Kasumi-1 (cell line): ENCODE data around the gene SKA3.
"Not testable (repeated sequence)": the region's sequence is repeated elsewhere in the genome, so short reads cannot be mapped to it uniquely, and the experiment has no call there.

Experiments used
- DNase-seq, 2 experiments: peaks; one replicate each; lab custom pipeline; 2025; lab: John Stamatoyannopoulos, UW

SKA3 gene

DNA sequence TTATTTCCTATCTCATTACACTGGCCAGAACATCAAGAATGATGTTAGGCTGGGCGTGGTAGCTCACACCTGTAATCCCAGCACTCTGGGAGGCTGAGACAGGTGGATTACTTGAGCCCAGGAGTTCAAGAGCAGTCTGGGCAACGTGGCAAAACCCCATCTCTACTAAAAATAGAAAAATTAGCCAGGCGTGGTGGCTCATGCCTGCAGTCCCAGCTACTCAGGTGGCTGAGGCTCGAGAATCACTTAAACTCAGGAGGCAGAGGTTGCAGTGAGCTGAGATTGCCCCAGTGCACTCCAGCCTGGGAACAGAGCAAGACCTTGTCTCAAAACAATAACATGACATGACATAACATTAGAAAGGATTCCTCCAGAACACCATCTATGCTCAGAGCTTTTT is 10.7 kb downstream of the SKA3 start:
- not testable (repeated sequence) for DNase-seq

DNA sequence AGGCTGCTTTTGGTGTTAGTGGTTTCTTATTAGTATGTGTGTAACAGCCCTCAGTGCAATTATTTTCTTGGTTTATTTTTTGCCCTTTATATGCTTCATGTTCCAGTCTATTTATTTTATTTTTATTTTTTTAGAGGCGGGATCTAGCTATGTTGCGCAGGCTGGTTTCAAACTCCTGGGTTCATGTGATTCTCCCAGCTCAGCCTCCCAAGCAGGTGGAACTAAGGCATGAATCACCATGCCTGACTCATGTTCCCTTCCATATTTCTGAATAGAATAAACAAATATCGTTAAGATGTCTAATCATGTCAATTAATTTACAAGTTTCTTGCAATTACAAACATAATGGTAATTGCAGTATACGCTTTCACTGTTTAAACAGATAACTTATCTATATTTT is 11.7 kb downstream of the SKA3 start:
- DNase-seq, result no peak

DNA sequence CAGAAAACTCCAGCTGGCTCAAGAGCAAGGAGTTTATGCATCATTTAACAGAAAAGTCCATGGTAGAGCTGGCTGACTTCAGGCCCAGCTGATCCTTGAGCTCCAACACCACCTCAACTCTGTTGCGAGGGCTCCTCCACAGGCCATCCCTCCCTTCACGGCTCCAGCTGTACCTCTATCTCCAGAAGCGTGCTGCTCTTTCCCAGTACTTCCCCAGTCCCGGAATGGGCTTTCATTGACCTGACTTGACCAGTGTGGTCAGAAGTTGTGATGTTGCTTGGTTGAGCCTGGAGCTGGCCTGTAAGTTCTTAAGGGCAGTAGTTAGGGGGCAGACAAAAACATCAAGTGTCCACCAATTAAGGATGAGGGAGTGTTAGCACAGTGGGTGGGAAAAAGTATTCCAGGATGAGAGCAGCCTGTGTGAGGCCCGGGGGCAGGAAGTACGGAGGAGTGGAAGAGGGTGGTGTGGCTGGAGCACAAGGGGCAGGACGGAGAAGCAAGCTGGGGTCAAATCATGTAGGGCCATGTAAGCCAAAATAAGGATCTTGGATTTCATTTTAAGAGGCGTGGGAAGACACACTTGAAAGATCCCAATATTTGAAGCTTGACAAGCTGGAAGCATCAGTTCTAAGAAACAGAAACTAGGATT is 24.0 kb downstream of the SKA3 start:
- no peak for DNase-seq

DNA sequence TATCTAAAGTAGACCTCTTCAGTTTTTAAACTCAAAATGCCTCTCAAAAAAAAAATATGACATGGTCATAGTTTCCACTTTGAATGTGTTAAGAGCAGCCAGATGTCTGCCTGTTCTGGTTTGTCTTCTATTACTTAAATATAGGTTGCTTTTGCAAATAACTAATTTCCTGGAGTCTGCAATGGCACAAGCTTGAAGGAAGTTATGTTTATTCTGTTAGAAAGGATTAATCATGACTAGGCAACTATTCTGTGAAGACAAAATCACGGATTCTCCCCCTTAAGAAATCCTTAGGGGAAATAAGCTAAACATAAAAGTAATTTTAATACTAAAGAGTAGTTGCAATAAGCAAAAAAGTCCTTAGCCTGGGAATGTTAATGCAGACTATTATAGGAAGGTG is 26.3 kb downstream of the SKA3 start:
- DNase-seq, result no peak

DNA sequence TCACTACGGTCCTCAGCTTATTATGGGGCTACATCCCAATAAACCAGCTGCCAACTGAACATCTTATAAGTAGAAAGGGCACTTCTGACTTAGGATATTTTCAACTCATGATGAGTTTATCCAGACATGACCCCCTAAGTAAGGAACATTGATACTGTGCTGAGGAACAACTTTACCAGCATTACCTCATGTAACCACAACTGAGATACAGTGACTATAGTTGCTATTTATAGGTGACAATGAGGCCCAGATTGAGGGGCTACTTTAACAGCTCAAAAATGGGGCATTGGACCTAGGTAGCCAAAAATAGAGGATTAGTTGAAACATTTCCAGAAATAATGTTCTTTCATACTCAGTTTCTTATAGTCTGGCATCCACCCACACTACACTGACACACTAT is 26.8 kb downstream of the SKA3 start:
- DNase-seq, result no peak

DNA sequence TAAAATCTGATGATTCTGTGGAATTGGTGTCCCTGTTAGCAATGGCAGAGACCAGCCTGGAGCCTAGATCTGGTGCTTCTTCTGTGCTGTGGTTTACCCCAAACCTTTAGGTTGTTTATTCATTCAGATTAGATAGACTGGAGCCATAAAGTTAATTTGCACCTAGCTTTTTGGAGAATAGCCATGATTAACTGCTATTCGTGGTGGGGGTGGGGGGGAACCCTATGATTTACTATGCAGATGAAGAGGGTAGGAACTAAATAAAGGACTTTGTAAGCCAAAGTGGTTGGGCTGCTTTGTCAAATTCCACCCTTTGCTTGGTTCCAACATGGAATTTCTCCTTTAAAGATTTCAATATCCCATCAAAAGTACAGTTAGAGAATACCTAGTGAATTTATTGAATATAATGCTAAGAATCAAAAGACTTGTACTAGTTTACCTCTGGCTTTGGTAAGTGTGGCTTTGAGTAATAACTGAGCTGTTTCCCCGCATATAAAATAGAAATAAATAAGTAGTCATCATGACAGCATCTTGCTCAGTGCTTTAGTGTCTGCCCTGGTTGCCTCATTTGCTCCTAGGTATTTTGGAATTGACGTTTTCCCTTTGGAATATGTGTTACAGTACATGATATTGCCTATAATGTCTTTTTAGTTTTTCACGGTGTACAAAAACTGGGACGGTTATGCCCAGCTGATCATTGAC is 27.6 kb downstream of the SKA3 start:
- no peak for DNase-seq

DNA sequence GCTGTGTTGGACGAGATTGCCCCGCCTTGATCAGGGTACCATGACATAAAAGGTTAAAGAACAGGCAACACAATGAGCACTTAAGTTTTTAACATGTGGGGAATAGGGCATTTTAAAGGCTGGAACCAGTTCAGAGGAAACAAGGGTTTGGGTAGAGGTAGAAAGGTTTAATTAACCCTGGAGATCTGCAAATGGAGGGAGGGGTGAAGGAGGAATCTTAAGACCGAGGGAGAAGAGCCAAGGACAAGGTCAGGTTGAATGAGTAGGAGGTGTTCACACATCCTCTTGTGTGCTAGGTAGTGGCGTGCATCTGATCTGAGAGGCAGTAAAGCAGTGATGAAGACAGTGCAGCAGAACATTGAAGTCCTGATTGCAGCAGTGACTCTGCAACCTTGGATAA is 28.5 kb downstream of the SKA3 start:
- DNase-seq, result no peak

DNA sequence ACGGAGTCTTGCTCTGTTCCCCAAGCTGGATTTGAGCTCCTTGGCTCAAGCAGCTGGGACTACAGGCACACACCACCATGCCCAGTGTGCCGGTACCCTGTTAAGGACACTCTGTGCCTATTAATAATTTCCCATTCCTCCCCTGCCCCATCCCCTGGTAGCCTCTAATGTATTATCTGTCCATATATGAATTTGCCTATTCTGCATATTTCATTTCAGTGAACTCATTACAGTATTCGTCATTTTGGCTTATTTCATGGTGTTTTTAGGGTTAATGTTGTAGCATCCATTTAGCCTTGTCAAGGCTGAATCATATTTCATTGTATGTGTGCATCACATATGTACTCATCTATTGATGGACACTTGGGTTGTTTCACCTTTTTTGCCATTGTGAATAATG is 33.6 kb downstream of the SKA3 start:
- DNase-seq, result no peak

DNA sequence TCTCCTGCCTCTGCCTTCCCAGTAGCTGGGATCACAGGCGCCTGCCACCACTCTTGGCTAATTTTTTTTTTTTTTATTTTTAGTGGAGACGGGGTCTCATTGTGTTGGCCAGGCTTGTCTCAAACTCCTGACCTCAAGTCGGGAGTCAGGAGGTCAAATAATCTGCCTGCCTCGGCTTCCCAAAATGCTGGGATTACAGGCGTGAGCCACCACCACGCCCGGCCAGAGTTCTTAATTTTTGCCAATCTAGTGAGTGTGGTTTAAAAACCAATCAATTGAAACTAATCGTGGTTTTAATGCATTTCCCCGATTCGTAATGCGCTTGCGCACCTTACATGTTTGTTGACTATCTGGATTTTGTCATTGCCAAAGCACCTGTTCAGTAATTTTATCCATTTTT is 37.0 kb downstream of the SKA3 start:
- DNase-seq, result no peak

DNA sequence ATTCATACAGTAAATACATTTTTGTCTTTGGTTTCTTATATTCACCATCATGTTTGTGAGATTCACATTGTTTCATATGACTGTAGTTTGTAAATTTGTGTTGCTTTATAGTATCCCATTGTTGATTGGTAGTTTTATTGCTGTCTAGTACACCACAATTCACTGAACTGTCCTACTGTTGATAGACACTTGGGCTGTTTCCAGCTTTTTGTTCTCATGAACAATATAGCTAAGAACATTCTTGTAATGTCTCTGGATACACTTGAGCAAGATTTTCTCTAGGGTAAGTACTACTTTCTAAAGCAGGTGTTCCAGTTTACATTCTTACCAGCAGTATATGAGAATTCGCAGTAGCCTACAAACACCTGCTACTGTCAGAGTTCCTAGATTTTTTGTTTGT is 37.8 kb downstream of the SKA3 start:
- no peak for DNase-seq

DNA sequence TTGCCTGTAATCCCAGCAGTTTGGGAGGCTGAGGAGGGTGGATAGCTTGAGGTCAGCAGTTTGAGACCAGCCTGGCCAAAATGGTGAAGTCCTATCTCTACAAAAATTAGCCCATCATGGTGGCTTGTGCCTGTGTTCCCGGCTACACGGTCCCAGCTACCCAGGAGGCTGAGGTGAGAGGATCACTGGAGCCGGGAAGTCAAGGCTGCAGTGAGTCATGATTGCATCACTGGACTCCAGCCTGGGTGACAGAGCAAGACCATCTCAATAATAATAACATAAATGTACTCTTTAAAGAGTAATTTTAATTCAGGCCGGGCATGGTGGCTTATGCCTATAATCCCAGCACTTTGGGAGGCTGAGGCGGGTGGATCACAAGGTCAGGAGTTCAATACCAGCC is 38.7 kb downstream of the SKA3 start:
- no peak for DNase-seq

DNA sequence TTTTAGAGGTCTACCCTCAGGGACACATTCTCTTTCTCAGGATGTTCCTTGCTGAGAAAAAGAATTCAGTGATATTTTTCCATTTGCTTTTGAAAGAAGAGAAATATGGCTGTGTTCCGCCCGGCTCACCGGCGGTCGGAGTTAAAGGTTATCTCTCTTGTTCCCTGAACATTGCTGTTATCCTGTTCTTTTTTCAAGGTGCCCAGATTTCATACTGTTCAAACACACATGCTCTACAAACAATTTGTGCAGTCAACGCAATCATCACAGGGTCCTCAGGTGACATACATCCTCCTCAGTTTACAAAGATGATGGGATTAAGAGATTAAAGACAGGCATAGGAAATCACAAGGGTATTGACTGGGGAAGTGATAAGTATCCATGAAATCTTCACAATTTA is 40.5 kb downstream of the SKA3 start:
- not testable (repeated sequence) for DNase-seq

DNA sequence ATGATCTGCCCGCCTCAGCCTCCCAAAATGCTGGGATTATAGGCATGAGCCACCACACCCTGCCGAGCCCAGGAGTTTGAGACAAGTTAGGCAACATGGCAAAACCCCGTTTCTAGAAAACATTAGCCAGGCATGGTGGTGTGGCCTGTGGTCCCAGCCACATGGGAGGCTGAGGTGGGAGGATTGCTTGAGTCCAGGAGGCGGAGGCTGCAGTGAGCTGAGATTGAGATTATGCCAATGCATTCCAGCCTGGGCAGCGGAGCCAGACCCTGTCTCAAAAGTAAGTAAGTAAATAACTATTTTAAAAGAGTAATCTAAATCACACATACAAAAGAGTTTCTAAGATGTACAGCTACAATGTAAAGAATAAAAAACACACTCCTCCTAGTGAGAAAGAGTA is 41.9 kb downstream of the SKA3 start:
- DNase-seq, result no peak

DNA sequence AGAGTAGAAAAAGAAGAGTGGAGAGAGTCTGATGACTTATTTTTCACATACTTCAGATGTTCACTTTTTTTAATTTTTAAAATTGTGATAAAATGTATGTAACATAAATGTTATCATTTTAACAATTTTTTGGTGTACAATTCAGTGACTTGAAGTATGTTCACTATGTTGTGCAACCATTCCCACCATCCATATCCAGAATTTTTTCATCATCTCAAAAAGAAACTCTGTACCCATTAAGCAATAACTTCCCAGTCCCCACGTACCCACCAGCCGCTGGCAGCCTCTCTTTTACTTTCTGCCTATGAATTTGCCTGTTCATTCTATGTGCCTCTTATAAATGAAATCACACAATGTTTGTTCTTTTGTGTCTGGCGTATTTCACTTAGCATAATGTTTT is 43.3 kb downstream of the SKA3 start:
- DNase-seq, result no peak

DNA sequence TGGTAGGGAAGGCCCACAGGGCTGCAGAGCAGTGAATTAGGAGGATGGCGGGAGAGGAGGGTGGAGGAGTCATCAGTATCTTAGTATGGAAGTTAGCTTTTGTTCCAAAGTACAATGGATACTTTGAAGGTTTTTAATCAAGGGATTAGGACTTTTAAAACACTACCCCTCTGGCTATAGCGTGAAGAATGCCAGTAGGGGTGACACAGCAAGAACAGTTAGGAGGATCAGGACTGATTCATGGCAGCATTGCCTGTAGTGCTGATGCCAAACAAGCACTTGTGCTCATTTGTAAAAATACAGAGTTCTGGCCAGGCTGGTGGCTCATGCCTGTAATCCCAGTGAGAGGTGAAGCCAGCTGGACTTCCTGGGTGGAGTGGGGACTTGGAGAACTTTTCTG is 46.2 kb downstream of the SKA3 start:
- DNase-seq, result no peak

DNA sequence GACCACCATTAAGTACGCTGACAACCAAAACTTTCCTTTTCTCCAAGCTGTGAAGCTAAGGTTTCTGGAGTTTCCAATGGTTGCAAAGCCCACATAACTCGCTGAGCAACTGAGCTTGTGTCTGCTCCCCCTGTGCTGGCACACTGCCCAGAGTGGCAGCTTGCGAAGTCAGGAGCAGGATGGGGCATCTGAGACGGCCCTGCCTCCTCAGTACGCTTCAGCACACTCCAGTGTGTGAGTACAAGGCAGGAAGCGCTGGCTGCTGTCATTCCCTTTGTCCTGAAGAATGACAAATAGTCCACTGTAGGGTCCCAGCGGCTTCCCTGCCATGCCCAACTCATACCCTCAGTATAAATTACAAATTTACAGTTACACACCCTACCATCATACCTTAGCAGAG is 51.5 kb downstream of the SKA3 start:
- DNase-seq, result peak; percentile 14 to 39

DNA sequence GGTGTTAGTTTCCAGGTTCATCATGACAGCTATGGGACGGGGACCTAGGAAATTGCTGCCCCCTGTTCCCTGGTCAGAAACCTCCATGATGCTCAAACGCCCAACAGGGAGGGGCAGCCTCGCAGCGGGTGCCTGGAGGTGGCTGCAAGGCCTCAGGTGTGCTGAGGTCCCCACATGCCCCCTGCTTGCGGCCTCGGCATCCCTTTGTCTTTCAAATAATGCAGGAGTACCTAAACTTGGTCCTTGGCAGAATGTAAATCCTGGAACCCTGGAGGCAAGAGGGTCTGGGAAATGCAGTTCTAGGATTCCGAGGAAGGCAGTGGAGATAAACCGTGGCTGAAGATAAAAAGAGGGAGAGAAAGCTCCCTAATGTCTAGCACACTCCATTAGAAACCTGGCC is 52.4 kb downstream of the SKA3 start:
- DNase-seq, result no peak

DNA sequence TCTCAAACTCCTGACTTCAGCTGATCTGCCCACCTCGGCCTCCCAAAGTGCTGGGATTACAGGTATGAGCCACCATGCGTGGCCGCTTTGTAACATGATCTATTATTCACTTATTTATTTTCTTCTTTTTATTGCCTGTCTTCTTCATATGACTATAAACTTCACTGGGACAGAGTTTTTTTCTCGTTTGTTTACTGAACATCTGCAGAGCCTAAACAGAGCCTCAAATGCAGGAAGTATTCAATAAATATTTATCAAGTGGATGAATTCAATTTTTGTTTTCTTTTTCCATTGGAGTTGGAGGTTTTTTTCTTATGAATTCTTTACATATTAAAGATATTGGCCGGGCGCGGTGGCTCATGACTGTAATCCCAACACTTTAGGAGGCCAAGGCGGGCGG is 54.7 kb downstream of the SKA3 start:
- DNase-seq, result no peak

DNA sequence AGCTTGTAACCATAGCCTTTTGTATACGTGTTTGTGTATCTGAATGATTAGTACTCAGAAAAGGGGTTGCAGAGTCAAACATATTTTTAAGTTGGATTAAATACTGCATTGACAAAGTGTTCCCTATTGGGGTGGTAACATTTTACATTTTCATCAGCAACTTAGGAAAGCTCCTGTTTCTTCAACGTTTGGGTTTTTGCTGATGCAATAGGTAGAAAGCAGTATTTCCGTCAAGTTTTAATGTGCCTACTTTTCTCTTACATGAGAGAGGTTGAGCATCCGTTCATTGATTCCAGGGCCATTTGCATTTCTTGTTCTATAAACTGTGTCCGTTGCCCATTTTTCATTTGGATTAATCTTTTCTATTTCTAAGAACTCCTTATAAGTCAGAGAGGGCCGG is 56.2 kb downstream of the SKA3 start:
- no peak for DNase-seq

DNA sequence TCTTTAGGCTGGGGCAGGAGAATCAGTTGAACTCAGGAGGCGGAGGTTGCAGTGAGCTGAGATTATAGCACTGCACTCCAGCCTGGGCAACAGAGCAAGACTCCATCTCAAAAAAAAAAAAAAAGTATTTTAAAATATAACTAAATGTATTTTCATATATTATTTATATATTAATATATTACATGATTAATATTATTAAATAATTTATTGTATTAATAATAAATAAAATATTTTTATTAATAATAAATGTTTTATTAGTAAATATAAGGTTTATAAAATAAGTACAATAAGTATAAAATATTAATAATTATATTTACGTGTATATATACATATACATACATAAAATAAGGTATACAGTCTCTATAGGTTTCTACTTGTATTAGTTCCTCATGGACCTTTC is 56.8 kb downstream of the SKA3 start:
- DNase-seq, result no peak

DNA sequence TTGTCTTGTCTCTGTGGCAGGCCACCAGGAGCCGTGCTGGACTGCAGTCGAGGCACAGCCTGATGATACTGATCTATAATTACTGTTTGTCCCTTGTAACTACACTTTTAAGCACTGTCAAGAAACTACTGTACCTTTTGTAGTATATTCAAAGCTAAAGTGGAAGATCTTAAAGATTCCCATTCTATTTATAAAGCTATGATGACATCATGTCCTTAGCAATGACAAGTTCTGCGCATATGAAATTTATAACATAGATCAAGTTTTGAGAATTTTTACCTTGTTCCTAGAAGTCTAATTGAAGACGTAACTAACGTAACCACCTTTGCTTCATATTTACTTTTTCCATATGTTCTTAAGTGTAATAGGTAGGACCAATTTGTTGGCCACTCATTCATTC is 58.2 kb downstream of the SKA3 start:
- no peak for DNase-seq

DNA sequence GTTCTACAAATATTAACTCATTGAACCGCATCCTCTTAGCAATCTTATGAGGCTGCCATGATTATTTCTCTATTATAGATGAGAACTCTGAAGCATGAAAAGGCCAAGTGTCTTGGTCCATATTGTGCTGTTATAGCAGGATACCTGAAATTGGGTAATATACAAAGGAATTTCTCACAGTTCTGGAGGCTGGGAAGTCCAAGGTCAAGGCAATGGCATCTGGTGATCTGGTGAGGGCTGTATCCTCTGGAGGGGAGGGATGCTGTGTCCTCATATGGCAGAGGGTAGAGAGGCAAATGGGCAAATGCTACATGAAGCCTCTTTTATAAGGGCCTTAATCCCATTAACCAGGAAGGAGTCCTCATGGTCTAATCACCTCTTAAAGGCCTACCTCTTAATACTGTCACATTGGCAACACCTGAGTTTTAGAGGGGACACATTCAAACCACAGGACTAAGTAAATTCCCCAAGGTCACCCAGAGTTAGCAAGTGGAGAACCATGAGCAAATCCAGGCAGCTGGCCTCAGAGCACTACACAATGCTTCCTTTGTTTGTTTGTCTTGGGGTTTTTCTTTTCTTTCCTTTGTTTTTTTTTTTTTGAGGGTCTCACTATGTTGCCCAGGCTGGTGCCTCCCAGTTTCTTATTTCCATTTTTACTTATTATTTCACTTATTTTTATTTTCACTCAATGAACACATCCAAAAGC is 59.1 kb downstream of the SKA3 start:
- no peak for DNase-seq

DNA sequence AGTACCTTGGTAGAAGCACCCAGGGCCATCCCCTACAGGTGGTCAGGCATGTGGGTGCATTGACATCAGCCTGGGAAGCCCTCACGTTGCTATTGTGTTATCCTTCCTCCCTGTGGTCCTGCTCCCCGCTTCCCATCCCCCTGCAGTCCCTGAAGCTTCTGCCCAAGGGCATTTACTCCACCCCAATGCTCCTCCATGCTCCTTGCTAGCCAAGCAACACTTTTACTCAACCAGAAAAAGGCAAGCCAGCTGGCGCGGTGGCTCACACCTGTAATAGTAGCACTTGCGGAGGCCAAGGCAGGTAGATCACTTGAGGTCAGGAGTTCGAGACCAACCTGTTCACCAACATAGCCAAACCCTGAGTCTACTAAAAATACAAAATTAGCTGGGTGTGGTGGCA is 60.2 kb downstream of the SKA3 start:
- no peak for DNase-seq

DNA sequence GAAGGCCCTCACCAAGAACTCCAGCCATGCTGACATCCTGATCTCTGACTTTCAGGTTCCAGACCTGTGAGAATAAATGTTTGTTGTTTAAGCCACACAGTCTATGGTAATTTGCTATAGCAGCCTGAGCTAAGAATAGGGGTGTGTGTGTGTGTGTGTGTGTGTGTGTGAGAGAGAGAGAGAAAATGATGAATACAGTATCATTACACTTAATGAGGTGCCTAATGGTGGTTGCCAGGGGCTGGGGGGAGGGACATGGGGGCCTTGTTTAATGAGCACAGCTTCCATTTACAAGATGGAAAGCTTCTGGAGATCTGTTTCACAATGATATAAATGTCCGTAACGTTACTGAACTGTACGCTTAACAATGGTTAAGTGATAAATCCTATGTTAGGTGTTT is 61.1 kb downstream of the SKA3 start:
- no peak for DNase-seq
